K562 (cell line): ENCODE data around the gene SFT2D2. TPM values are rescaled to one million over a fixed set of nuclear protein-coding genes. Genes with fewer than 3 reads are reported as not detected.

Experiments
- BRCA1 ChIP-seq, 2 experiments: fragments of 450-650 bp in 1 of 2; sonication (generic) in 1 of 2; formaldehyde crosslinking in 1 of 2; IDR thresholded peaks; 2 replicates each; pipeline versions ENCODE4 v1.5.0 to v1.6.1; 2017 to 2020; ENCODE audit warnings: mild to moderate bottlenecking in 1 of 2, missing genetic modification reagents in 1 of 2
- CUX1 ChIP-seq: fragments of 200-800 bp; sonication (Bioruptor generic); IDR thresholded peaks from 2 replicates; pipeline ENCODE4 v1.6.1; 2016; ENCODE audit warnings: missing genetic modification characterization, missing compliant biosample characterization
- RAD21 ChIP-seq, 2 experiments: fragments of 250-450 bp in 1 of 2; fragments of 450-650 bp in 1 of 2; sonication (Bioruptor Pico) in 1 of 2; formaldehyde crosslinking in 1 of 2; IDR thresholded peaks in 1 of 2; conservative IDR thresholded peaks in 1 of 2; 2 replicates each; pipeline versions ENCODE4 v1.4.0 to v1.8.0; 2020 to 2022; ENCODE audit warnings: mild to moderate bottlenecking in 2 of 2, moderate library complexity in 1 of 2
- ZBTB9 ChIP-seq: fragments of 450-650 bp; formaldehyde crosslinking; IDR thresholded peaks from 2 replicates; pipeline ENCODE4 v1.4.0; 2020; ENCODE audit warnings: mild to moderate bottlenecking, moderate library complexity
- ZNF280A ChIP-seq: fragments of 450-650 bp; IDR thresholded peaks from 2 replicates; pipeline ENCODE4 v1.6.1; 2018; ENCODE audit warnings: mild to moderate bottlenecking, low read depth; ENCODE audit not compliant: partially characterized antibody
- ZNF407 ChIP-seq: fragments of 450-650 bp; IDR thresholded peaks from 2 replicates; pipeline ENCODE4 v1.6.1; 2016; ENCODE audit warnings: low read depth
- polyA plus RNA-seq, 8 experiments: library from polyadenylated mRNA; depleted of rRNA in 4 of 8; stranded (reverse) in 5 of 8; unstranded in 3 of 8; fragments of >200 nt; fragmentation: Nextera tagmentation in 2 of 8; fragmentation: Illumina TruSeq in 1 of 8; extraction: Ambion mirVana in 2 of 8; extraction: Trizol in 1 of 8; gene quantifications; 2 replicates each; pipeline versions ENCODE4 v1.2.1 to v1.2.3, GENCODE V29; 2011 to 2014; ENCODE audit warnings: inconsistent platforms in 1 of 8, missing spikeins in 1 of 8
- total RNA-seq, 7 experiments: library from RNA; depleted of rRNA in 6 of 7; stranded (reverse); fragments of >200 nt in 6 of 7; fragmentation: Illumina TruSeq in 2 of 7; extraction: Trizol in 2 of 7; gene quantifications; 2 replicates each; pipeline versions ENCODE4 v1.2.1 to v1.2.3, GENCODE V29; 2011 to 2021; ENCODE audit warnings: low replicate concordance in 1 of 7

The SFT2D2 gene
- total and polyA plus RNA-seq, 9 of the 15 experiments (the other 6 are each of a cell fraction or from before 2014, with no cell fraction given), result 3.4 to 50.1 (median 21.6) TPM

GRCh38 chr1:168287237-168287664, 61.4 kb downstream of the SFT2D2 start (continued):
- TF ChIP-seq CUX1 (no peak), BRCA1 (IDR thresholded peaks at IDR 0.05) (no peak), BRCA1 (CRISPR knock-in tag; IDR thresholded peaks at IDR 0.05) (no peak), RAD21 (CRISPR knock-in tag; conservative IDR thresholded peaks at IDR 0.05 in 1 of 2, IDR thresholded peaks at IDR 0.05 in 1 of 2) (no peak), ZBTB9 (CRISPR knock-in tag) (no peak), ZNF407 (no peak), ZNF280A (no peak)
